ENCODE measurements around the gene TRIM71.

GRCh38 chr3:32934150-32934742 lies 116.4 kb downstream of the TRIM71 start:
- TF ChIP-seq CTCF (IDR thresholded peaks at IDR 0.05; ENCODE audit: insufficient read depth, low read length) (peak; percentile 48), POLR2AphosphoS5 (IDR thresholded peaks at IDR 0.05; ENCODE audit: low read depth) (no peak), SPI1 (IDR thresholded peaks at IDR 0.05; ENCODE audit: borderline replicate concordance, low read depth) (peak; percentile 30; the same call in 1 of the 2 replicates), REST (IDR thresholded peaks at IDR 0.05; ENCODE audit: insufficient replicate concordance, low read depth) (no peak)

All from HL-60 (cell line).